LNCaP clone FGC (cell line): ENCODE data around the gene FGFR1OP2.

ENCODE experiments used
- DNase-seq: peaks from one replicate; pipeline ENCODE4 v3.0.0-alpha.2; 2011; ENCODE audit warnings: low read depth
- H3K4me3 ChIP-seq: 2 replicates; pipeline ENCODE4 v1.5.1; 2011; ENCODE audit warnings: mild to moderate bottlenecking, low read depth, low read length, control low read depth
- CTCF ChIP-seq: IDR thresholded peaks from 2 replicates; pipeline ENCODE4 v1.5.1; 2012; ENCODE audit warnings: mild to moderate bottlenecking; ENCODE audit not compliant: control insufficient read depth, insufficient read depth; ENCODE audit errors: extremely low read depth

FGFR1OP2 gene

DNA sequence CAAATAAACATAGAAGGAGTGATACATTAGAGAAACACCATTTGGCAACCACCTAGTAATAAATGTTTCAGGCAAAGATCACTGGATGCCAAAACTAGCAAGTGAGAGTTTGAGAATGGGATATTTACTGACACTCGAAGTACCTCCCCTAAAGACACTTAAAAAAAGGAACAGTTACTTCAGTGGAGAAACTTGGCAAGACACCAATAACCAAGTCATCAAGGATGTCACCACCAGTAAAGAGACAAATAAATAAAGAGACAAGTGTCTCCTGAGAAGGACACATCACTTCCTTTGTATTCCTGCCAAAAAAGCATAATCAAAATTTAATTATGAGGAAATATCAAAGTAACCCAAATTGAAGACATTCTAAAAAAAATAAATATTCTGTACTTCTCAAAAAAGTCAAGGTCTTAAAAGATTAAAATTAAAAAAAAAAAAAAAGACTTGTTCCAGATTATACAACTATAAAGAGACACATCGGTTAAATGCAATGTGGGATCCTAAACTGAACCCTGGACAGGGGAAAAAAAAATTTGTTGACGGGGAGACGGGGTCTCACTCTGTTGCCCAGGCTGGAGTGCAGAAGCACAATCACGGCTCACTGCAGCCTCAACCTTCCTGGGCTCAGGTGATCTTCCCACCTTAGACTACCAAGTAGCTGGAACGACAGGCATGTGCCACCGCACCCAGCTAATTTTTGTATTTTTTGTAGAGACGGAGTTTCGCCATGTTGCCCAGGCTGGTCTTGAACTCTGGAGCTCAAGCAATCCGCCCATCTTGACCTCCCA, 49.6 kb downstream of the FGFR1OP2 start:
- no peak for TF ChIP-seq CTCF
- no peak overlapping the region for H3K4me3 ChIP-seq
- DNase-seq = peak; percentile 91

- no peak for TF ChIP-seq CTCF
- DNase-seq = no peak
- H3K4me3 ChIP-seq = no peak overlapping the region
These were observed 50.4 kb downstream of the FGFR1OP2 start for GRCh38 chr12:26988703-26989102.

GRCh38 chr12:26989873-26990272, 51.6 kb downstream of the FGFR1OP2 start:
- no peak for TF ChIP-seq CTCF
- no peak overlapping the region for H3K4me3 ChIP-seq
- DNase-seq = no peak

DNA sequence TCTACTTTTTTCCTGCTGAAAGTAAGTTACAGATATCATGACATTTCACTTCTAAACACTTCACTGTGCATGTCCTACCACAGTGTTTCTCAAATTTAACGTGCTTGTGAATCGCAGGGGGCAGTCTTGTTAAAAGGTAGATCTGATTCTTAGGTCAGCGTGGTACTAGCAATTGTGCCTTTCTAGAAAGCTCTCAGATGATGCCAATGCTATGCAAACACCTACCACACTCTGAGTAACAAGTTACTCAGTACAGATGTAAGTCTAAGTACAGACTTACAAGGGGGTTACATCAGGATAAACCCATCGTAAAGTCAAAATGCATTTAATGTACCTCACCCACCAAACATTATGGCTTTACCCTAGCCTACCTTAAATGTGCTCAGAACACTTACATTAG, 53.6 kb downstream of the FGFR1OP2 start:
- H3K4me3 ChIP-seq = no peak overlapping the region
- no peak for TF ChIP-seq CTCF
- DNase-seq = no peak

- DNase-seq = no peak
- TF ChIP-seq CTCF = no peak
- no peak overlapping the region for H3K4me3 ChIP-seq
These were observed 55.8 kb downstream of the FGFR1OP2 start for GRCh38 chr12:26994109-26994508.

- H3K4me3 ChIP-seq = no peak overlapping the region
- TF ChIP-seq CTCF = no peak
These were observed 57.4 kb downstream of the FGFR1OP2 start for GRCh38 chr12:26995706-26996105.

GRCh38 chr12:26997003-26997402, 58.7 kb downstream of the FGFR1OP2 start:
- no peak for TF ChIP-seq CTCF
- H3K4me3 ChIP-seq = no peak overlapping the region
- no peak for DNase-seq

More at GRCh38 chr12:26995706-26996105, 57.4 kb downstream of the FGFR1OP2 start:
- DNase-seq = no peak
